GM12878 (cell line): ENCODE data around the gene POMT1. TPM values are rescaled to one million over a fixed set of nuclear protein-coding genes. Genes with fewer than 3 reads are reported as not detected.
A peak's percentile ranks its signal among the peaks of the same experiment; 100 is the strongest.

Source experiments
- ATAC-seq: fragments of 200-7000 bp; cut with Tn5 transposase; 3 replicates; pipeline ENCODE4 v1.9.1; 2020; ENCODE audit warnings: mild to moderate bottlenecking, moderate library complexity
- Bru-seq: library from RNA; stranded (reverse); fragments of 400-500 nt; gene quantifications from one replicate; lab custom pipeline; 2021; lab: Mats Ljungman, UMichigan
- BruChase-seq, 2 experiments: library from RNA; stranded (reverse); fragments of 400-500 nt; gene quantifications; one replicate each; lab custom pipeline; 2021; lab: Mats Ljungman, UMichigan
- BruUV-seq: library from RNA; stranded (reverse); fragments of 400-500 nt; replicated peaks from 2 replicates; lab custom pipeline; 2021; lab: Mats Ljungman, UMichigan
- CTCF ChIA-PET: fragments of 300-600 bp; sonication (Branson Sonifier 250); formaldehyde crosslinking; extraction: SDS; loops from one replicate; lab custom pipeline; 2021; ENCODE audit warnings: inconsistent platforms; lab: Yijun Ruan, JAX
- POLR2A ChIA-PET: fragments of 350-600 bp; formaldehyde crosslinking; extraction: SDS; loops from one replicate; lab custom pipeline; 2021; ENCODE audit warnings: inconsistent platforms; lab: Charles Lee
- RAD21 ChIA-PET: fragments of 300-600 bp; sonication (Branson Sonifier 250); formaldehyde crosslinking; loops from one replicate; lab custom pipeline; 2023; ENCODE audit warnings: antibody characterized with exemption; ENCODE audit not compliant: unreplicated experiment; lab: Charles Lee
- SMC1A ChIA-PET: fragments of 300-600 bp; sonication (Branson Sonifier 250); formaldehyde crosslinking; loops from one replicate; lab custom pipeline; 2023; ENCODE audit not compliant: unreplicated experiment, uncharacterized antibody; lab: Charles Lee
- DNase-seq: peaks from one replicate; pipeline ENCODE4 v3.0.0-alpha.2; 2011; ENCODE audit warnings: low read depth, low spot score
- FAIRE-seq: peaks from 3 replicates; lab custom pipeline; 2011; peaks lifted over from hg19 to GRCh38; lab: Jason Lieb, UNC
- H2AFZ ChIP-seq: 2 replicates; pipeline ENCODE4 v1.6.0; 2011; ENCODE audit warnings: low read depth, low read length, control low read depth; ENCODE audit not compliant: control insufficient read depth
- H3K27ac ChIP-seq: 2 replicates; pipeline ENCODE4 v1.5.1; 2011; ENCODE audit warnings: control low read depth; ENCODE audit not compliant: control insufficient read depth, insufficient read depth
- H3K27me3 ChIP-seq, 2 experiments: replicated peaks in 1 of 2; 2 replicates each; pipeline versions ENCODE4 v1.6.0 to v1.6.1; 2011; ENCODE audit warnings: low read length in 1 of 2; ENCODE audit not compliant: control insufficient read depth in 2 of 2, insufficient read depth in 2 of 2
- H3K36me3 ChIP-seq, 2 experiments: 2 replicates each; pipeline ENCODE4 v1.5.1; 2011; ENCODE audit warnings: low read length in 1 of 2; ENCODE audit not compliant: control insufficient read depth in 2 of 2, insufficient read depth in 2 of 2
- H3K4me1 ChIP-seq: 2 replicates; pipeline ENCODE4 v1.6.1; 2011; ENCODE audit warnings: mild to moderate bottlenecking, low read length, moderate library complexity, mixed read lengths; ENCODE audit not compliant: control insufficient read depth, insufficient read depth
- H3K4me2 ChIP-seq: 2 replicates; pipeline ENCODE4 v1.6.0; 2011; ENCODE audit warnings: control low read depth; ENCODE audit not compliant: control insufficient read depth, insufficient read depth
- H3K4me3 ChIP-seq: fragments of 200-600 bp; sonication (generic); 2 replicates; pipeline ENCODE4 v1.5.1; 2016
- H3K79me2 ChIP-seq: 2 replicates; pipeline ENCODE4 v1.6.0; 2011; ENCODE audit warnings: low read length; ENCODE audit not compliant: control insufficient read depth, insufficient read depth
- H3K9ac ChIP-seq: 2 replicates; pipeline ENCODE4 v1.8.0; 2011; ENCODE audit warnings: low read length, control low read depth, mixed read lengths; ENCODE audit not compliant: control insufficient read depth, insufficient read depth
- H3K9me3 ChIP-seq: replicated peaks from 3 replicates; pipeline ENCODE4 v1.5.1; 2011; ENCODE audit warnings: mild to moderate bottlenecking, low read length; ENCODE audit not compliant: control insufficient read depth, insufficient read depth
- H4K20me1 ChIP-seq: 2 replicates; pipeline ENCODE4 v1.6.0; 2011; ENCODE audit not compliant: control insufficient read depth, insufficient read depth
- ASH2L ChIP-seq: fragments of 300-600, 200-600 bp; sonication (generic); IDR thresholded peaks from 2 replicates; pipeline ENCODE4 v1.6.1; 2017; ENCODE audit warnings: low read depth, mild to moderate bottlenecking, borderline replicate concordance
- EGR1 ChIP-seq, 2 experiments: IDR thresholded peaks; 1 replicate in 1 of 2; 2 replicates in 1 of 2; pipeline ENCODE4 v1.6.1; 2011 to 2012; ENCODE audit warnings: low read depth in 2 of 2, low read length in 2 of 2, borderline replicate concordance in 1 of 2, mild to moderate bottlenecking in 1 of 2, moderate library complexity in 1 of 2
- HDAC6 ChIP-seq: fragments of 200-600 bp; sonication (generic); IDR thresholded peaks from one replicate; pipeline ENCODE4 v1.8.0; 2017; ENCODE audit warnings: antibody characterized with exemption; ENCODE audit not compliant: unreplicated experiment
- SIX5 ChIP-seq: IDR thresholded peaks from 2 replicates; pipeline ENCODE4 v1.6.1; 2011; ENCODE audit warnings: mild to moderate bottlenecking, low read depth, low read length, moderate library complexity; ENCODE audit not compliant: severe bottlenecking
- SMARCA5 ChIP-seq: fragments of 450-650 bp; IDR thresholded peaks from 2 replicates; pipeline ENCODE4 v1.6.1; 2017; ENCODE audit warnings: mild to moderate bottlenecking
- WGBS: methylation state at CpG from one replicate; pipeline ENCODE4 v1.1.6; 2016; ENCODE audit warnings: low lambda C conversion rate; ENCODE audit not compliant: insufficient replicate concordance, insufficient coverage; ENCODE audit errors: missing lambda C conversion rate; 5-methylcytosine and 5-hydroxymethylcytosine counted together
- in situ Hi-C: fragments of 300-500 bp; cut with MboI; formaldehyde crosslinking; loops from 9 replicates; pipeline ENCODE4 v1.14.3; 2018; ENCODE audit warnings: mixed read lengths
- intact Hi-C: fragments of 100-400 bp; cut with micrococcal nuclease; formaldehyde crosslinking; loops from one replicate; pipeline ENCODE4 v1.14.2; 2022; ENCODE audit not compliant: unreplicated experiment
- long read RNA-seq, 2 experiments: library from polyadenylated mRNA; unstranded; transcript quantifications; one replicate each; pipeline ENCODE4 v2.0.0, GENCODE V29; 2019 to 2020
- polyA minus RNA-seq, 3 experiments: library from RNA; depleted of rRNA, polyadenylated mRNA; stranded (reverse); fragments of >200 nt; gene quantifications; 2 replicates each; pipeline ENCODE4 v1.2.3, GENCODE V29; 2011
- polyA plus RNA-seq, 11 experiments: library from polyadenylated mRNA; depleted of rRNA in 4 of 11; unstranded in 6 of 11; stranded (reverse) in 5 of 11; fragments of >200 nt; fragmentation: Nextera tagmentation in 4 of 11; fragmentation: Illumina TruSeq in 1 of 11; extraction: Ambion mirVana in 4 of 11; extraction: Trizol in 1 of 11; gene quantifications; 1 replicate in 1 of 11; 2 replicates in 10 of 11; pipeline versions ENCODE4 v1.2.1 to v1.2.3, GENCODE V29; 2011 to 2016; ENCODE audit warnings: inconsistent platforms in 2 of 11, missing spikeins in 2 of 11, low read depth in 1 of 11
- total RNA-seq, 4 experiments: library from RNA; depleted of rRNA in 3 of 4; stranded (reverse); fragments of >200 nt in 3 of 4; fragmentation: Illumina TruSeq in 1 of 4; extraction: Trizol in 1 of 4; gene quantifications; 2 replicates each; pipeline versions ENCODE4 v1.2.1 to v1.2.3, GENCODE V29; 2013 to 2021
- TF ChIP-seq, protein P1 (sequence below): IDR thresholded peaks from 2 replicates; pipeline ENCODE4 v1.6.1; 2012; ENCODE audit warnings: improper control_type of control experiment, low read depth, low read length; ENCODE audit not compliant: insufficient replicate concordance

POMT1 gene, protein sequence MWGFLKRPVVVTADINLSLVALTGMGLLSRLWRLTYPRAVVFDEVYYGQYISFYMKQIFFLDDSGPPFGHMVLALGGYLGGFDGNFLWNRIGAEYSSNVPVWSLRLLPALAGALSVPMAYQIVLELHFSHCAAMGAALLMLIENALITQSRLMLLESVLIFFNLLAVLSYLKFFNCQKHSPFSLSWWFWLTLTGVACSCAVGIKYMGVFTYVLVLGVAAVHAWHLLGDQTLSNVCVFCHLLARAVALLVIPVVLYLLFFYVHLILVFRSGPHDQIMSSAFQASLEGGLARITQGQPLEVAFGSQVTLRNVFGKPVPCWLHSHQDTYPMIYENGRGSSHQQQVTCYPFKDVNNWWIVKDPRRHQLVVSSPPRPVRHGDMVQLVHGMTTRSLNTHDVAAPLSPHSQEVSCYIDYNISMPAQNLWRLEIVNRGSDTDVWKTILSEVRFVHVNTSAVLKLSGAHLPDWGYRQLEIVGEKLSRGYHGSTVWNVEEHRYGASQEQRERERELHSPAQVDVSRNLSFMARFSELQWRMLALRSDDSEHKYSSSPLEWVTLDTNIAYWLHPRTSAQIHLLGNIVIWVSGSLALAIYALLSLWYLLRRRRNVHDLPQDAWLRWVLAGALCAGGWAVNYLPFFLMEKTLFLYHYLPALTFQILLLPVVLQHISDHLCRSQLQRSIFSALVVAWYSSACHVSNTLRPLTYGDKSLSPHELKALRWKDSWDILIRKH
- 60.0 and 65.0 TPM in 2 replicates for total RNA-seq (2013; cell fraction: nucleolus; rRNA removed)
- total RNA-seq (2014; rRNA removed), result 13.9 and 16.4 TPM in 2 replicates
- 8.3 and 8.4 TPM in 2 replicates for total RNA-seq (2014; rRNA removed; fragmentation: Illumina TruSeq; extraction: Trizol)
- 16.1 and 19.2 TPM in 2 replicates for total RNA-seq (2021)
- polyA plus RNA-seq (2011; ENCODE audit: low read depth), result 14.9 TPM
- polyA plus RNA-seq (2011; rRNA removed), result 8.3 and 12.7 TPM in 2 replicates
- 14.3 and 17.0 TPM in 2 replicates for polyA plus RNA-seq (2011; cell fraction: cytosol; rRNA removed)
- 117 and 118 TPM in 2 replicates for polyA plus RNA-seq (2011; cell fraction: nucleus; rRNA removed)
- 21.9 and 23.3 TPM in 2 replicates for polyA plus RNA-seq (2012)
- polyA plus RNA-seq (2014; fragmentation: Illumina TruSeq; extraction: Trizol), result 5.1 and 9.1 TPM in 2 replicates
- polyA plus RNA-seq (2014; fragmentation: Nextera tagmentation; extraction: Ambion mirVana), result 1 to 10 TPM; 1.2 to 2.2 TPM
- polyA plus RNA-seq (2014; rRNA removed), result 15.8 and 20.7 TPM in 2 replicates
- 10 to 100 TPM; 12.5 to 12.7 TPM for polyA plus RNA-seq (2016; fragmentation: Nextera tagmentation; extraction: Ambion mirVana)
- 6.1 and 9.9 TPM in 2 replicates for polyA minus RNA-seq (2011; rRNA and poly(A)+ RNA removed)
- polyA minus RNA-seq (2011; cell fraction: cytosol; rRNA and poly(A)+ RNA removed), result 5.9 and 7.7 TPM in 2 replicates
- polyA minus RNA-seq (2011; cell fraction: nucleus; rRNA and poly(A)+ RNA removed), result 9.8 and 14.5 TPM in 2 replicates
- Bru-seq, nascent RNA, result percentile 69 among the genes with signal in this experiment
- percentile 89 among the genes with signal in this experiment for BruChase-seq, experiment 1, labeled RNA remaining after a 6-hour chase
- percentile 83 among the genes with signal in this experiment for BruChase-seq, experiment 2, labeled RNA remaining after a 2-hour chase
- long read RNA-seq, experiment 1, partial matches to known transcripts, result 0 of 6 reads
- long read RNA-seq, experiment 1, other reads (novel, unspliced or antisense), result 4 of 6 reads
- long read RNA-seq, experiment 2, transcript POMT1-204 (20 exons, 3,038 nt), result major isoform, 6 of 17 reads
- long read RNA-seq, experiment 2, partial matches to known transcripts, result 4 of 17 reads
- long read RNA-seq, experiment 2, other reads (novel, unspliced or antisense), result 4 of 17 reads

DNA sequence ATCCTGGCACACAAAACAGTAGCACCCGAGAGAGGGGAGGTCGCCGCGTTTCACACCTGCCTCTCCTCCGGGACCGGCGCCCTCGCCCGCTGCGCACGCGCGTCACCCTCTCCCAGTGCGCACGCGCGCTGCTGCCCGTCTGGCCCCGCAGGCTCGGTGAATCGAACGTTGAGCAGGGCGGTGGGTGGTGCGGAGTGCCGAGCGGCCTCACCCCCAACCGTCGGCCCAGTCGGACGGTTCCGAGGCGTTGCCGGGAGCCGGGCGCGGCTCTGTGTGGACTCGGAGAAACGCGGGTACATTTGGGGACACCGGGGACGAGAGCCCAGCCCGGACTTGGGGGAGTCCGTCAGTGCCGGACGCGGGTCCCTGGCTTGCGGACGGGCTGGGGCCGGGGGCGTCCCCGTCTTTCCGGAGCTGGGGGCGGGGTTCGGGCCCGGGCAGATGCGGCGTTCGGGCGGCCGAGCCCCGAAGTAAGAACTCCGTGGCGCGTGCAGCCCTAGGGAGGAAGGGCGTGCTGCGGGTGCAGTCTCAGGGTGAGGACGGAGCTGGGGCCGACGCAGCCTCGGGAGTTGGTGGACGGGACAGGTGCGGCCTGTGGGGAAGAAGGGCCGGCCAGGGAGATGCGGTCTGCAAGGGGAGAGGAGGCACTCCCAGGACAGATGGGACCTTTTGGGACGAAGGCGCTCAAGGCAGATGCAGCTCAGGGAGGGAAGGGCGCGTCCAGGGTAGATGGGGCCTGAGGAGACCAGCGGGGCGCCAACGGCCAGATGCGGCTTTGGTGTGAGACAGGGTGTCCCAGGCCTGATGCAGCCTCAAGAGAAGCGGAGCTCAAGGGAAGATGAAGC, at the start of gene POMT1:
Gene POMT1, plus strand, starts transcription at position 138 of the 845 bp plus-strand sequence. CDS start 1,301 bp downstream, outside the sequence.
- DNase-seq, result peak; percentile 59
- peak within 1 kb of the TSS; percentile 96 for H2AFZ ChIP-seq
- H3K4me2 ChIP-seq, result peak within 1 kb of the TSS; percentile 99
- ATAC-seq, result peak; percentile 90
- SMC1A ChIA-PET, result interaction anchor here (0.6 kb wide), 1 partner anchor 136 kb away, joined by 4 read pairs; no protein-coding TSS in a partner anchor
- H3K9ac ChIP-seq, result peak within 1 kb of the TSS; percentile 74
- H3K4me1 ChIP-seq, result peaks cover 8% of the 10 kb centered on the region
- peaks cover 5% of the 10 kb centered on the region for H3K79me2 ChIP-seq
- in situ Hi-C loops (no loop called here), intact Hi-C loops (loop anchor here (1.0 to 2.0 kb wide), 2 partner anchors 28 to 244 kb away; partner anchors contain the start of gene UCK1)
- RAD21 ChIA-PET, result interaction anchor here (0.6 kb wide), 1 partner anchor 175 kb away, joined by 3 read pairs; no protein-coding TSS in a partner anchor
- H3K36me3 ChIP-seq, result peaks cover 3 to 8% of the 10 kb centered on the region in 2 experiments; a peak in 3 of 4 replicates
- peak within 1 kb of the TSS; percentile 90 for H3K4me3 ChIP-seq
- CTCF ChIA-PET, result interaction anchor here (0.7 to 1.1 kb wide), 5 partner anchors 131 to 253 kb away, joined by 3 to 4 read pairs (median 3); no protein-coding TSS in a partner anchor
- WGBS, result 2% methylated on average over 71 of the region's 83 CpGs
- POLR2A ChIA-PET, result interaction anchor here (0.5 to 0.7 kb wide), 2 partner anchors 130 to 233 kb away, joined by 3 read pairs; no protein-coding TSS in a partner anchor
- H3K9me3 ChIP-seq, result no peaks in the 10 kb centered on the region
- no peaks in the 10 kb centered on the region for H4K20me1 ChIP-seq
- H3K27ac ChIP-seq, result peak within 1 kb of the TSS; percentile 50; the same call in 1 of the 2 replicates
- no peaks in the 10 kb centered on the region for H3K27me3 ChIP-seq
- no TSS peak for BruUV-seq
- FAIRE-seq, result no peak
- TF ChIP-seq SMARCA5, result peak; percentile 62; the same call in 1 of the 2 replicates
- TF ChIP-seq, protein P1, sequence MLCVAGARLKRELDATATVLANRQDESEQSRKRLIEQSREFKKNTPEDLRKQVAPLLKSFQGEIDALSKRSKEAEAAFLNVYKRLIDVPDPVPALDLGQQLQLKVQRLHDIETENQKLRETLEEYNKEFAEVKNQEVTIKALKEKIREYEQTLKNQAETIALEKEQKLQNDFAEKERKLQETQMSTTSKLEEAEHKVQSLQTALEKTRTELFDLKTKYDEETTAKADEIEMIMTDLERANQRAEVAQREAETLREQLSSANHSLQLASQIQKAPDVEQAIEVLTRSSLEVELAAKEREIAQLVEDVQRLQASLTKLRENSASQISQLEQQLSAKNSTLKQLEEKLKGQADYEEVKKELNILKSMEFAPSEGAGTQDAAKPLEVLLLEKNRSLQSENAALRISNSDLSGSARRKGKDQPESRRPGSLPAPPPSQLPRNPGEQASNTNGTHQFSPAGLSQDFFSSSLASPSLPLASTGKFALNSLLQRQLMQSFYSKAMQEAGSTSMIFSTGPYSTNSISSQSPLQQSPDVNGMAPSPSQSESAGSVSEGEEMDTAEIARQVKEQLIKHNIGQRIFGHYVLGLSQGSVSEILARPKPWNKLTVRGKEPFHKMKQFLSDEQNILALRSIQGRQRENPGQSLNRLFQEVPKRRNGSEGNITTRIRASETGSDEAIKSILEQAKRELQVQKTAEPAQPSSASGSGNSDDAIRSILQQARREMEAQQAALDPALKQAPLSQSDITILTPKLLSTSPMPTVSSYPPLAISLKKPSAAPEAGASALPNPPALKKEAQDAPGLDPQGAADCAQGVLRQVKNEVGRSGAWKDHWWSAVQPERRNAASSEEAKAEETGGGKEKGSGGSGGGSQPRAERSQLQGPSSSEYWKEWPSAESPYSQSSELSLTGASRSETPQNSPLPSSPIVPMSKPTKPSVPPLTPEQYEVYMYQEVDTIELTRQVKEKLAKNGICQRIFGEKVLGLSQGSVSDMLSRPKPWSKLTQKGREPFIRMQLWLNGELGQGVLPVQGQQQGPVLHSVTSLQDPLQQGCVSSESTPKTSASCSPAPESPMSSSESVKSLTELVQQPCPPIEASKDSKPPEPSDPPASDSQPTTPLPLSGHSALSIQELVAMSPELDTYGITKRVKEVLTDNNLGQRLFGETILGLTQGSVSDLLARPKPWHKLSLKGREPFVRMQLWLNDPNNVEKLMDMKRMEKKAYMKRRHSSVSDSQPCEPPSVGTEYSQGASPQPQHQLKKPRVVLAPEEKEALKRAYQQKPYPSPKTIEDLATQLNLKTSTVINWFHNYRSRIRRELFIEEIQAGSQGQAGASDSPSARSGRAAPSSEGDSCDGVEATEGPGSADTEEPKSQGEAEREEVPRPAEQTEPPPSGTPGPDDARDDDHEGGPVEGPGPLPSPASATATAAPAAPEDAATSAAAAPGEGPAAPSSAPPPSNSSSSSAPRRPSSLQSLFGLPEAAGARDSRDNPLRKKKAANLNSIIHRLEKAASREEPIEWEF, result peak; percentile 97
- peak; percentile 31 for TF ChIP-seq SIX5
- TF ChIP-seq EGR1 (IDR thresholded peaks at IDR 0.05; ENCODE audit: borderline replicate concordance in 1 of 2, low read depth in 2 of 2, low read length in 2 of 2), result peak in 1 of 2 experiments; percentile 74; a peak in 2 of 3 replicates
- peak; percentile 40; the same call in 1 of the 2 replicates for TF ChIP-seq ASH2L
- TF ChIP-seq HDAC6, result no peak
